ENCODE measurements around the gene ANKRD28. TPM values are rescaled to one million over a fixed set of nuclear protein-coding genes. Genes with fewer than 3 reads are reported as not detected.

Gene ANKRD28
- total and polyA plus RNA-seq, 9 of the 15 experiments (the other 6 are each of a cell fraction or from before 2014, with no cell fraction given) = 11.7 to 66.0 (median 36.7) TPM

- no peak for TF ChIP-seq ARID4B (CRISPR knock-in tag; IDR thresholded peaks at IDR 0.05)
- TF ChIP-seq ZBTB12 (CRISPR knock-in tag; IDR thresholded peaks at IDR 0.05) = no peak
- TF ChIP-seq TSHZ1 (CRISPR knock-in tag; IDR thresholded peaks at IDR 0.05) = no peak
- no peak for TF ChIP-seq CREB3L1 (IDR thresholded peaks at IDR 0.05; ENCODE audit: borderline replicate concordance, low read depth)
- no peak for TF ChIP-seq DDX20 (tag; IDR thresholded peaks at IDR 0.05; ENCODE audit: low read depth)
- no peak for TF ChIP-seq MXD1 (CRISPR knock-in tag; IDR thresholded peaks at IDR 0.05; ENCODE audit: borderline replicate concordance, poor library complexity, severe bottlenecking)
Measured at GRCh38 chr3:15653321-15653720, 144.5 kb downstream of the ANKRD28 start (continued).

Measured in K562 (cell line).